A549 (cell line): ENCODE data around the gene ZNF469. TPM values are rescaled to one million over a fixed set of nuclear protein-coding genes. Genes with fewer than 3 reads are reported as not detected.

Experiments
- ATAC-seq, 2 experiments: fragments of 200-7000 bp in 1 of 2; fragments of >200 bp in 1 of 2; cut with Nextera tagmentation in 1 of 2; cut with Tn5 transposase in 1 of 2; 3 replicates each; pipeline versions ENCODE4 v1.8.0 to v1.9.1; 2018 to 2020; ENCODE audit warnings: mild to moderate bottlenecking in 1 of 2, moderate library complexity in 1 of 2
- CTCF ChIA-PET: fragments of 300-600 bp; sonication (Branson Sonifier 250); formaldehyde crosslinking; extraction: SDS; loops from one replicate; lab custom pipeline; 2021; ENCODE audit warnings: antibody characterized with exemption, inconsistent platforms; lab: Yijun Ruan, JAX
- POLR2A ChIA-PET: fragments of 350-600 bp; formaldehyde crosslinking; extraction: SDS; loops from one replicate; lab custom pipeline; 2021; ENCODE audit warnings: antibody characterized with exemption, inconsistent platforms; lab: Yijun Ruan, JAX
- DNase-seq, 2 experiments: peaks; one replicate each; pipeline versions ENCODE4 v3.0.0 to v3.0.0-alpha.2; 2011 to 2016; ENCODE audit warnings: low read depth in 1 of 2, low spot score in 1 of 2
- FAIRE-seq: peaks from 2 replicates; lab custom pipeline; 2011; peaks lifted over from hg19 to GRCh38; lab: Jason Lieb, UNC
- H3K27ac ChIP-seq, 2 experiments: fragments of >200 bp; sonication (Bioruptor Twin); formaldehyde crosslinking; 3 replicates each; pipeline ENCODE4 v1.5.1; 2016 to 2017
- H3K4me1 ChIP-seq: fragments of >200 bp; sonication (Bioruptor Twin); formaldehyde crosslinking; 3 replicates; pipeline ENCODE4 v1.6.1; 2016
- H3K4me2 ChIP-seq: fragments of >200 bp; sonication (Bioruptor Twin); formaldehyde crosslinking; 3 replicates; pipeline ENCODE4 v1.6.1; 2016
- H3K4me3 ChIP-seq: fragments of >200 bp; sonication (Bioruptor Twin); formaldehyde crosslinking; 3 replicates; pipeline ENCODE4 v1.5.1; 2016
- H3K9me3 ChIP-seq: fragments of >200 bp; sonication (Bioruptor Twin); formaldehyde crosslinking; 3 replicates; pipeline ENCODE4 v1.6.1; 2016
- BHLHE40 ChIP-seq: IDR thresholded peaks from 2 replicates; pipeline ENCODE4 v1.6.1; 2012; ENCODE audit warnings: low read depth, low read length, inconsistent platforms
- CBX8 ChIP-seq: fragments of 200-600 bp; sonication (generic); IDR thresholded peaks from 2 replicates; pipeline ENCODE4 v1.6.1; 2016
- EHF ChIP-seq: fragments of 250-450 bp; sonication (Bioruptor Pico); IDR thresholded peaks from 2 replicates; pipeline ENCODE4 v1.5.0; 2020; ENCODE audit warnings: mild to moderate bottlenecking
- EP300 ChIP-seq, 2 experiments: fragments of >200 bp; sonication (Bioruptor Twin); formaldehyde crosslinking; IDR thresholded peaks; 2 replicates in 1 of 2; 3 replicates in 1 of 2; pipeline ENCODE4 v1.6.1; 2016 to 2017
- GATA3 ChIP-seq: IDR thresholded peaks from 2 replicates; pipeline ENCODE4 v1.6.1; 2012; ENCODE audit warnings: borderline replicate concordance
- HEYL ChIP-seq: fragments of 250-450 bp; sonication (Bioruptor Pico); IDR thresholded peaks from 2 replicates; pipeline ENCODE4 v1.8.0; 2021; ENCODE audit warnings: mild to moderate bottlenecking, moderate library complexity
- HOXA7 ChIP-seq: fragments of 250-450 bp; sonication (Bioruptor Pico); IDR thresholded peaks from 2 replicates; pipeline ENCODE4 v1.5.0; 2020; ENCODE audit warnings: mild to moderate bottlenecking, moderate library complexity
- JUN ChIP-seq, 2 experiments: fragments of >200 bp; sonication (Bioruptor Twin); formaldehyde crosslinking; IDR thresholded peaks; 2 replicates in 1 of 2; 3 replicates in 1 of 2; pipeline ENCODE4 v1.6.1; 2016 to 2017
- JUNB ChIP-seq: fragments of >200 bp; sonication (Bioruptor Twin); formaldehyde crosslinking; IDR thresholded peaks from 2 replicates; pipeline ENCODE4 v1.6.1; 2016
- NFE2L2 ChIP-seq: fragments of 150-350 bp; conservative IDR thresholded peaks from 2 replicates; pipeline ENCODE4 v1.6.1; 2014; ENCODE audit warnings: low read length
- NPAS2 ChIP-seq: fragments of 250-450 bp; sonication (Bioruptor Pico); IDR thresholded peaks from 2 replicates; pipeline ENCODE4 v1.8.0; 2022; ENCODE audit warnings: mild to moderate bottlenecking, moderate library complexity, borderline replicate concordance
- PHF8 ChIP-seq: fragments of 200-600 bp; sonication (generic); IDR thresholded peaks from 2 replicates; pipeline ENCODE4 v1.6.1; 2016; ENCODE audit warnings: low read depth, mild to moderate bottlenecking, antibody characterized with exemption, moderate library complexity, borderline replicate concordance
- POLR2AphosphoS2 ChIP-seq: conservative IDR thresholded peaks from 2 replicates; pipeline ENCODE4 v1.6.1; 2012; ENCODE audit warnings: low read length, improper control_type of control experiment, inconsistent platforms
- ZFP36 ChIP-seq: fragments of 450-650 bp; IDR thresholded peaks from 2 replicates; pipeline ENCODE4 v1.6.1; 2014; ENCODE audit warnings: borderline replicate concordance; ENCODE audit not compliant: partially characterized antibody
- ZNF302 ChIP-seq: fragments of 250-450 bp; sonication (Bioruptor Pico); IDR thresholded peaks from 2 replicates; pipeline ENCODE4 v1.9.0; 2021; ENCODE audit warnings: inconsistent platforms, mild to moderate bottlenecking, moderate library complexity
- WGBS: methylation state at CpG from one replicate; pipeline ENCODE4 v1.1.6; 2017; ENCODE audit errors: missing lambda C conversion rate; 5-methylcytosine and 5-hydroxymethylcytosine counted together
- polyA plus RNA-seq, 4 experiments: library from polyadenylated mRNA; depleted of rRNA in 3 of 4; stranded (reverse); fragments of >200 nt; fragmentation: RNase III in 1 of 4; extraction: RNeasy Plus Mini Kit Qiagen cat#74134 plus additional on column Dnase treatment in 1 of 4; gene quantifications; 2 replicates in 3 of 4; 3 replicates in 1 of 4; pipeline ENCODE4 v1.2.3, GENCODE V29; 2011 to 2017
- TF ChIP-seq, protein P1 (sequence below): IDR thresholded peaks from 2 replicates; pipeline ENCODE4 v1.6.1; 2012
- TF ChIP-seq, protein P2 (sequence below): IDR thresholded peaks from 2 replicates; pipeline ENCODE4 v1.6.1; 2012; ENCODE audit warnings: low read depth, borderline replicate concordance
- TF ChIP-seq, protein P3 (sequence below): fragments of >200 bp; sonication (Bioruptor Twin); formaldehyde crosslinking; IDR thresholded peaks from 3 replicates; pipeline ENCODE4 v1.6.1; 2016
- TF ChIP-seq, protein P4 (sequence below): fragments of 250-450 bp; sonication (Bioruptor Pico); IDR thresholded peaks from 2 replicates; pipeline ENCODE4 v1.5.0; 2021; ENCODE audit warnings: mild to moderate bottlenecking, moderate library complexity, borderline replicate concordance
- TF ChIP-seq, protein P5 (sequence below): fragments of 200-600 bp; sonication (generic); IDR thresholded peaks from 2 replicates; pipeline ENCODE4 v1.6.1; 2016; ENCODE audit warnings: antibody characterized with exemption, mild to moderate bottlenecking, moderate library complexity

ZNF469 gene
- polyA plus RNA-seq, 2 of the 4 experiments (the other 2 are of a cell fraction): 0.47 to 4.4 TPM

DNA sequence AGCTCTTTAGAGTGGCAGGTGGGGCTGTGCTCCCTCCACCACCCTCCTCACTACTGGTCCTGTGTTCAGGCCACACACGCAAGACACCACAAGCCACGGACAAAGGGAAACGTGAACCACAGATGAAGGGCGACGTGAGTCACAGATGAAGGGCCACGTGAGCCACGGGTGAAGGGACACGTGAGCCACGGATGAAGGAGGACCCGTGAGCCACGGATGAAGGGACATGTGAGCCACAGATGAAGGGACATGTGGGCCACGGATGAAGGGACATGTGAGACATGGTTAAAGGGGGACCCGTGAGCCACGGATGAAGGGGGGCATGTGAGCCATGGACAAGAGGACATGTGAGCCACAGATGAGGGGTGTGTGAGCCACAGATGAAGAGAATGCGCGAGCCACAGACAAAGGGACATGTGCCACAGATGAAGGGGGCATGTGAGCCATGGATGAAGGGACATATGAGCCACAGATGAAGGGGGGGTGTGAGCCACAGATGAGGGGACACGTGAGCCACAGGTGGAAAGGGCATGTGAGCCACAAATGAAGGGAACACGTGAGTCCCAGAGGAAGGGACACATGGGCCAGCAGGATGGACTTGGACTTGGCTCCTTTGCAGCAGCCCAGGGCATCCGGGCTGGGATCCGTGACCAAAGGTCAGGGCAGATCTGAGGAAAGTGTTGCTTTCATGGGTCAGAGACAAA, 15.6 kb downstream of the ZNF469 start (continued):
- TF ChIP-seq BHLHE40: no peak

DNA sequence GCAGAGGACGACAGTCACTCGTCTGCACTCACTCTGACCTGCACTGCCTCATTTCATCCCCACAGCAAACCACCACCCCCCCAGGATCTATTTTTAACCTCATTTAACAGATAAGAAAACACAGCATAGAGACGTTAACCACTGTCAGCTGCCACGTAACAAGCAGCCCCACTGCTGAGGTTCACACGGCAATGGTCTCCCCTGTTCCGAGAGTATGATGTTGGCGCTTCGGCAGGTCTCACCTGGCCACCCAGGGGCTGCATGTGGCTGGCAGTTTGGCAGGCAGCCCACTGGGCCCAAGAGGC, 16.1 kb downstream of the ZNF469 start:
- no peaks in the 10 kb centered on the region for H3K9me3 ChIP-seq
- H3K4me3 ChIP-seq: no peak overlapping the region
- TF ChIP-seq, protein P1, sequence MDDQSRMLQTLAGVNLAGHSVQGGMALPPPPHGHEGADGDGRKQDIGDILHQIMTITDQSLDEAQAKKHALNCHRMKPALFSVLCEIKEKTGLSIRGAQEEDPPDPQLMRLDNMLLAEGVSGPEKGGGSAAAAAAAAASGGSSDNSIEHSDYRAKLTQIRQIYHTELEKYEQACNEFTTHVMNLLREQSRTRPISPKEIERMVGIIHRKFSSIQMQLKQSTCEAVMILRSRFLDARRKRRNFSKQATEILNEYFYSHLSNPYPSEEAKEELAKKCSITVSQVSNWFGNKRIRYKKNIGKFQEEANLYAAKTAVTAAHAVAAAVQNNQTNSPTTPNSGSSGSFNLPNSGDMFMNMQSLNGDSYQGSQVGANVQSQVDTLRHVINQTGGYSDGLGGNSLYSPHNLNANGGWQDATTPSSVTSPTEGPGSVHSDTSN: no peak
- no peak for TF ChIP-seq HEYL (CRISPR knock-in tag)
- TF ChIP-seq, protein P2, sequence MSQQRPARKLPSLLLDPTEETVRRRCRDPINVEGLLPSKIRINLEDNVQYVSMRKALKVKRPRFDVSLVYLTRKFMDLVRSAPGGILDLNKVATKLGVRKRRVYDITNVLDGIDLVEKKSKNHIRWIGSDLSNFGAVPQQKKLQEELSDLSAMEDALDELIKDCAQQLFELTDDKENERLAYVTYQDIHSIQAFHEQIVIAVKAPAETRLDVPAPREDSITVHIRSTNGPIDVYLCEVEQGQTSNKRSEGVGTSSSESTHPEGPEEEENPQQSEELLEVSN: no peak
- TF ChIP-seq NPAS2 (CRISPR knock-in tag): no peak
- TF ChIP-seq, protein P3, sequence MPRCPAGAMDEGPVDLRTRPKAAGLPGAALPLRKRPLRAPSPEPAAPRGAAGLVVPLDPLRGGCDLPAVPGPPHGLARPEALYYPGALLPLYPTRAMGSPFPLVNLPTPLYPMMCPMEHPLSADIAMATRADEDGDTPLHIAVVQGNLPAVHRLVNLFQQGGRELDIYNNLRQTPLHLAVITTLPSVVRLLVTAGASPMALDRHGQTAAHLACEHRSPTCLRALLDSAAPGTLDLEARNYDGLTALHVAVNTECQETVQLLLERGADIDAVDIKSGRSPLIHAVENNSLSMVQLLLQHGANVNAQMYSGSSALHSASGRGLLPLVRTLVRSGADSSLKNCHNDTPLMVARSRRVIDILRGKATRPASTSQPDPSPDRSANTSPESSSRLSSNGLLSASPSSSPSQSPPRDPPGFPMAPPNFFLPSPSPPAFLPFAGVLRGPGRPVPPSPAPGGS: no peak
- TF ChIP-seq JUNB: no peak
- no peak for TF ChIP-seq NFE2L2
- no peak for TF ChIP-seq EP300 (IDR thresholded peaks at IDR 0.05)
- TF ChIP-seq POLR2AphosphoS2: no peak
- TF ChIP-seq HOXA7 (CRISPR knock-in tag): no peak
- no peak for TF ChIP-seq ZFP36
- no peak for TF ChIP-seq GATA3
- no peak for TF ChIP-seq PHF8
- no peak for TF ChIP-seq BHLHE40
- TF ChIP-seq, protein P4, sequence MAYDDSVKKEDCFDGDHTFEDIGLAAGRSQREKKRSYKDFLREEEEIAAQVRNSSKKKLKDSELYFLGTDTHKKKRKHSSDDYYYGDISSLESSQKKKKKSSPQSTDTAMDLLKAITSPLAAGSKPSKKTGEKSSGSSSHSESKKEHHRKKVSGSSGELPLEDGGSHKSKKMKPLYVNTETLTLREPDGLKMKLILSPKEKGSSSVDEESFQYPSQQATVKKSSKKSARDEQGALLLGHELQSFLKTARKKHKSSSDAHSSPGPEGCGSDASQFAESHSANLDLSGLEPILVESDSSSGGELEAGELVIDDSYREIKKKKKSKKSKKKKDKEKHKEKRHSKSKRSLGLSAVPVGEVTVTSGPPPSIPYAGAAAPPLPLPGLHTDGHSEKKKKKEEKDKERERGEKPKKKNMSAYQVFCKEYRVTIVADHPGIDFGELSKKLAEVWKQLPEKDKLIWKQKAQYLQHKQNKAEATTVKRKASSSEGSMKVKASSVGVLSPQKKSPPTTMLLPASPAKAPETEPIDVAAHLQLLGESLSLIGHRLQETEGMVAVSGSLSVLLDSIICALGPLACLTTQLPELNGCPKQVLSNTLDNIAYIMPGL (CRISPR knock-in tag): no peak
- TF ChIP-seq EHF (CRISPR knock-in tag): no peak
- TF ChIP-seq JUN (IDR thresholded peaks at IDR 0.05): no peak
- no peak for TF ChIP-seq CBX8
- TF ChIP-seq, protein P5, sequence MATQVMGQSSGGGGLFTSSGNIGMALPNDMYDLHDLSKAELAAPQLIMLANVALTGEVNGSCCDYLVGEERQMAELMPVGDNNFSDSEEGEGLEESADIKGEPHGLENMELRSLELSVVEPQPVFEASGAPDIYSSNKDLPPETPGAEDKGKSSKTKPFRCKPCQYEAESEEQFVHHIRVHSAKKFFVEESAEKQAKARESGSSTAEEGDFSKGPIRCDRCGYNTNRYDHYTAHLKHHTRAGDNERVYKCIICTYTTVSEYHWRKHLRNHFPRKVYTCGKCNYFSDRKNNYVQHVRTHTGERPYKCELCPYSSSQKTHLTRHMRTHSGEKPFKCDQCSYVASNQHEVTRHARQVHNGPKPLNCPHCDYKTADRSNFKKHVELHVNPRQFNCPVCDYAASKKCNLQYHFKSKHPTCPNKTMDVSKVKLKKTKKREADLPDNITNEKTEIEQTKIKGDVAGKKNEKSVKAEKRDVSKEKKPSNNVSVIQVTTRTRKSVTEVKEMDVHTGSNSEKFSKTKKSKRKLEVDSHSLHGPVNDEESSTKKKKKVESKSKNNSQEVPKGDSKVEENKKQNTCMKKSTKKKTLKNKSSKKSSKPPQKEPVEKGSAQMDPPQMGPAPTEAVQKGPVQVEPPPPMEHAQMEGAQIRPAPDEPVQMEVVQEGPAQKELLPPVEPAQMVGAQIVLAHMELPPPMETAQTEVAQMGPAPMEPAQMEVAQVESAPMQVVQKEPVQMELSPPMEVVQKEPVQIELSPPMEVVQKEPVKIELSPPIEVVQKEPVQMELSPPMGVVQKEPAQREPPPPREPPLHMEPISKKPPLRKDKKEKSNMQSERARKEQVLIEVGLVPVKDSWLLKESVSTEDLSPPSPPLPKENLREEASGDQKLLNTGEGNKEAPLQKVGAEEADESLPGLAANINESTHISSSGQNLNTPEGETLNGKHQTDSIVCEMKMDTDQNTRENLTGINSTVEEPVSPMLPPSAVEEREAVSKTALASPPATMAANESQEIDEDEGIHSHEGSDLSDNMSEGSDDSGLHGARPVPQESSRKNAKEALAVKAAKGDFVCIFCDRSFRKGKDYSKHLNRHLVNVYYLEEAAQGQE: no peak
- TF ChIP-seq ZNF302 (CRISPR knock-in tag): no peak
- no peak overlapping the region for H3K27ac ChIP-seq
- H3K4me1 ChIP-seq: peaks cover 1% of the 10 kb centered on the region; the same call in 1 of the 3 replicates
- ATAC-seq (no peak), DNase-seq (no peak), FAIRE-seq (no peak)
- POLR2A ChIA-PET: no interaction called here
- CTCF ChIA-PET: no interaction called here
- WGBS: 83% methylated on average over 8 of the region's 8 CpGs
- H3K4me2 ChIP-seq: no peak overlapping the region
